NCI-H345 (cell line): ENCODE results near the gene LYRM9.
"Not testable (repeated sequence)": the region's sequence is repeated elsewhere in the genome, so short reads cannot be mapped to it uniquely, and the experiment has no call there.

ENCODE experiments used
- DNase-seq: peaks from one replicate; lab custom pipeline; 2025; lab: John Stamatoyannopoulos, UW

Gene LYRM9

GRCh38 chr17:27906226-27906580 is 13.0 kb upstream of the LYRM9 start:
- DNase-seq, result no peak

- DNase-seq, result no peak
Measured at GRCh38 chr17:27905447-27906225, 12.5 kb upstream of the LYRM9 start.

GRCh38 chr17:27904534-27905446 is 11.6 kb upstream of the LYRM9 start:
- no peak for DNase-seq

GRCh38 chr17:27904114-27904513 is 10.9 kb upstream of the LYRM9 start:
- DNase-seq, result no peak

GRCh38 chr17:27899525-27899924 is 6.4 kb upstream of the LYRM9 start:
- DNase-seq, result no peak

- no peak for DNase-seq
Measured at GRCh38 chr17:27898096-27898495, 4.9 kb upstream of the LYRM9 start.

- DNase-seq, result no peak
Measured at GRCh38 chr17:27896701-27897100, 3.5 kb upstream of the LYRM9 start.

- no peak for DNase-seq
Measured at GRCh38 chr17:27895940-27896535, 2.9 kb upstream of the LYRM9 start.

GRCh38 chr17:27895123-27895895 is 2.1 kb upstream of the LYRM9 start:
- no peak for DNase-seq

GRCh38 chr17:27893841-27894503 is 807 bp upstream of the LYRM9 start:
- no peak for DNase-seq

- no peak for DNase-seq
Measured at GRCh38 chr17:27892542-27892865, 661 bp downstream of the LYRM9 start.

- DNase-seq, result no peak
Measured at GRCh38 chr17:27891841-27892240, 1.3 kb downstream of the LYRM9 start.

GRCh38 chr17:27889711-27890251 is 3.4 kb downstream of the LYRM9 start:
- no peak for DNase-seq

- DNase-seq, result no peak
Measured at GRCh38 chr17:27888945-27889344, 4.2 kb downstream of the LYRM9 start.

GRCh38 chr17:27888067-27888466 is 5.1 kb downstream of the LYRM9 start:
- DNase-seq, result no peak

- DNase-seq, result not testable (repeated sequence)
Measured at GRCh38 chr17:27886348-27886906, 6.7 kb downstream of the LYRM9 start.

- peak; percentile 49 for DNase-seq
Measured at GRCh38 chr17:27882162-27882840, 10.9 kb downstream of the LYRM9 start.

GRCh38 chr17:27879987-27880608 is 13.1 kb downstream of the LYRM9 start:
- DNase-seq, result peak; percentile 78

- DNase-seq, result peak; percentile 52
Measured at GRCh38 chr17:27878776-27879562, 14.2 kb downstream of the LYRM9 start.
